Measurements from ENCODE around the gene HOXD10. TPM values are rescaled to one million over a fixed set of nuclear protein-coding genes. Genes with fewer than 3 reads are reported as not detected.

HOXD10 gene
- total RNA-seq, 2 experiments from 2014 or later = not detected

GRCh38 chr2:176090862-176091261 is 25.7 kb upstream of the HOXD10 start:
- Histone ChIP-seq H3K27me3 (ENCODE audit: control insufficient read depth in 1 of 2, insufficient read depth in 2 of 2, low read length in 2 of 2) (peaks cover 88 to 93% of the 10 kb centered on the region in 2 experiments), H3K4me3 (ENCODE audit: low read length) (no peak overlapping the region), H3K36me3 (ENCODE audit: insufficient read depth, low read length) (no peaks in the 10 kb centered on the region), H3K4me1 (ENCODE audit: insufficient read depth, low read length) (peaks cover 32% of the 10 kb centered on the region), H3K9me3 (ENCODE audit: control insufficient read depth in 1 of 2, insufficient read depth in 1 of 2, low read length in 2 of 2) (peaks cover 13 to 44% of the 10 kb centered on the region in 2 experiments), H3K27ac (ENCODE audit: low read depth in 1 of 2, low read length in 2 of 2) (no peak overlapping the region)
- POLR2A ChIA-PET = no interaction called here
- H3K36me3 Mint-ChIP-seq (ENCODE audit: low read depth) = peaks cover 9% of the 10 kb centered on the region
- H3K9me3 Mint-ChIP-seq = peaks cover 7% of the 10 kb centered on the region
- no peak for ATAC-seq (ENCODE audit: poor library complexity)
- peaks cover 39% of the 10 kb centered on the region for H3K4me1 Mint-ChIP-seq (ENCODE audit: low read depth)
- H3K27ac Mint-ChIP-seq = no peak overlapping the region
- TF ChIP-seq CTCF (IDR thresholded peaks at IDR 0.05) = no peak
- intact Hi-C loops (cut with DNase I, micrococcal nuclease) = loop anchor here in 1 of 2 experiments (10.0 kb wide), 2 partner anchors 726 to 1396 kb away; no protein-coding TSS in a partner anchor
- peak overlapping the region; percentile 8 for H3K4me3 Mint-ChIP-seq
- H3K27me3 Mint-ChIP-seq = peaks cover 93% of the 10 kb centered on the region
- no peak for DNase-seq
- CTCF ChIA-PET = no interaction called here

- peaks cover 7% of the 10 kb centered on the region for H3K9me3 Mint-ChIP-seq
- H3K4me3 Mint-ChIP-seq = peak overlapping the region; percentile 49
- DNase-seq = peak in 1 of 14 experiments; percentile 30
- H3K36me3 ChIP-seq (ENCODE audit: insufficient read depth, low read length) = no peaks in the 10 kb centered on the region
- peaks cover 30% of the 10 kb centered on the region for H3K4me1 ChIP-seq (ENCODE audit: insufficient read depth, low read length)
- intact Hi-C loops (cut with DNase I, micrococcal nuclease) = loop anchor here in 1 of 2 experiments (10.0 kb wide), 2 partner anchors 727 to 1397 kb away; no protein-coding TSS in a partner anchor
- peaks cover 5% of the 10 kb centered on the region for H3K36me3 Mint-ChIP-seq (ENCODE audit: low read depth)
- H3K27me3 Mint-ChIP-seq = peaks cover 93% of the 10 kb centered on the region
- no peak for ATAC-seq (ENCODE audit: poor library complexity)
- ChIA-PET CTCF (no interaction called here), POLR2A (interaction anchor here (0.5 kb wide), 1 partner anchor 40 kb away, joined by 3 read pairs; no protein-coding TSS in a partner anchor)
- no peak for TF ChIP-seq CTCF (IDR thresholded peaks at IDR 0.05)
- peaks cover 88 to 92% of the 10 kb centered on the region in 2 experiments for H3K27me3 ChIP-seq (ENCODE audit: control insufficient read depth in 1 of 2, insufficient read depth in 2 of 2, low read length in 2 of 2)
- H3K27ac ChIP-seq (ENCODE audit: low read depth in 1 of 2, low read length in 2 of 2) = no peak overlapping the region
- H3K9me3 ChIP-seq (ENCODE audit: control insufficient read depth in 1 of 2, insufficient read depth in 1 of 2, low read length in 2 of 2) = peaks cover 13 to 38% of the 10 kb centered on the region in 2 experiments
- peaks cover 43% of the 10 kb centered on the region for H3K4me1 Mint-ChIP-seq (ENCODE audit: low read depth)
- peak overlapping the region; percentile 12 for H3K27ac Mint-ChIP-seq
- no peak overlapping the region for H3K4me3 ChIP-seq (ENCODE audit: low read length)
These were observed 25.0 kb upstream of the HOXD10 start for GRCh38 chr2:176091329-176092258.

GRCh38 chr2:176092270-176093144 is 24.1 kb upstream of the HOXD10 start, which contains the start of gene HOXD13:
HOXD13 (plus strand) TSS chr2:176092721; CDS start chr2:176092891, 170 bp downstream.
- intact Hi-C loops (cut with DNase I, micrococcal nuclease) = loop anchor here in 1 of 2 experiments (10.0 kb wide), 2 partner anchors 728 to 1398 kb away; no protein-coding TSS in a partner anchor
- Mint-ChIP-seq H3K9me3 (peaks cover 3% of the 10 kb centered on the region), H3K27me3 (peaks cover 93% of the 10 kb centered on the region), H3K4me1 (ENCODE audit: low read depth) (peaks cover 46% of the 10 kb centered on the region), H3K27ac (peak within 1 kb of the TSS; percentile 12), H3K4me3 (peak within 1 kb of the TSS; percentile 49), H3K36me3 (ENCODE audit: low read depth) (no peaks in the 10 kb centered on the region)
- DNase-seq (peak in 1 of 14 experiments; percentile 30), ATAC-seq (ENCODE audit: poor library complexity) (no peak)
- no peak within 1 kb of the TSS for H3K4me3 ChIP-seq (ENCODE audit: low read length)
- peaks cover 39% of the 10 kb centered on the region for H3K4me1 ChIP-seq (ENCODE audit: insufficient read depth, low read length)
- no peak within 1 kb of the TSS for H3K27ac ChIP-seq (ENCODE audit: low read depth in 1 of 2, low read length in 2 of 2)
- H3K36me3 ChIP-seq (ENCODE audit: insufficient read depth, low read length) = no peaks in the 10 kb centered on the region
- CTCF ChIA-PET = no interaction called here
- H3K27me3 ChIP-seq (ENCODE audit: control insufficient read depth in 1 of 2, insufficient read depth in 2 of 2, low read length in 2 of 2) = peaks cover 89 to 92% of the 10 kb centered on the region in 2 experiments
- H3K9me3 ChIP-seq (ENCODE audit: control insufficient read depth in 1 of 2, insufficient read depth in 1 of 2, low read length in 2 of 2) = peaks cover 13 to 37% of the 10 kb centered on the region in 2 experiments
- TF ChIP-seq CTCF (IDR thresholded peaks at IDR 0.05) = no peak
- POLR2A ChIA-PET = interaction anchor here (0.5 kb wide), 1 partner anchor 39 kb away, joined by 3 read pairs; no protein-coding TSS in a partner anchor
